Left ventricle myocardium inferior (tissue), 1 donor: ENCODE data around the gene KLHL3. TPM values are rescaled to one million over a fixed set of nuclear protein-coding genes. Genes with fewer than 3 reads are reported as not detected.

Experiments used
- DNase-seq: peaks from one replicate; pipeline ENCODE4 v3.0.0-alpha.2; 2020
- H3K27ac ChIP-seq: fragments of 200-600 bp; replicated peaks from 2 replicates; pipeline ENCODE4 v1.8.0; 2021
- H3K27me3 ChIP-seq: fragments of 200-600 bp; 2 replicates; pipeline ENCODE4 v1.8.0; 2021; ENCODE audit warnings: low read depth
- H3K36me3 ChIP-seq: fragments of 200-600 bp; 2 replicates; pipeline ENCODE4 v1.8.0; 2021
- H3K4me1 ChIP-seq: fragments of 200-600 bp; 2 replicates; pipeline ENCODE4 v1.8.0; 2021
- H3K4me3 ChIP-seq: fragments of 200-600 bp; 2 replicates; pipeline ENCODE4 v1.8.0; 2021; ENCODE audit warnings: mild to moderate bottlenecking, moderate library complexity
- H3K9me3 ChIP-seq: fragments of 200-600 bp; replicated peaks from 2 replicates; pipeline ENCODE4 v1.8.0; 2021
- CTCF ChIP-seq: fragments of 200-600 bp; IDR thresholded peaks from 2 replicates; pipeline ENCODE4 v1.8.0; 2021; ENCODE audit warnings: antibody characterized with exemption, mild to moderate bottlenecking, borderline replicate concordance
- intact Hi-C: fragments of 100-400 bp; cut with micrococcal nuclease; formaldehyde crosslinking; loops from one replicate; pipeline ENCODE4 v1.11.0; 2022
- total RNA-seq: library from RNA; stranded (reverse); fragmentation: NEBNext Ultra II Directional; extraction: Animal tissue kit (Norgen Biotek cat#: 25700); gene quantifications from one replicate; pipeline ENCODE4 v1.2.1, GENCODE V29; 2021
- donor health status: DM: no; HTN: yes; CAD: no; lungs with severe emphysema.

KLHL3 gene
- total RNA-seq, 1 donor from 2014 or later, result 26.3 TPM

GRCh38 chr5:137672881-137673280, 63.0 kb downstream of the KLHL3 start:
- no peaks in the 10 kb centered on the region for H3K9me3 ChIP-seq
- no peak overlapping the region for H3K4me3 ChIP-seq
- H3K27me3 ChIP-seq, result no peaks in the 10 kb centered on the region
- no peak overlapping the region for H3K27ac ChIP-seq
- H3K4me1 ChIP-seq, result peaks cover 4% of the 10 kb centered on the region
- no peak for DNase-seq
- no peak for TF ChIP-seq CTCF
- H3K36me3 ChIP-seq, result peaks cover 16% of the 10 kb centered on the region
- intact Hi-C loops, result no loop called here

- H3K36me3 ChIP-seq, result peaks cover 8% of the 10 kb centered on the region
- H3K27me3 ChIP-seq, result no peaks in the 10 kb centered on the region
- intact Hi-C loops, result no loop called here
- no peak overlapping the region for H3K27ac ChIP-seq
- peaks cover 10% of the 10 kb centered on the region for H3K4me1 ChIP-seq
- H3K4me3 ChIP-seq, result no peak overlapping the region
- no peaks in the 10 kb centered on the region for H3K9me3 ChIP-seq
- DNase-seq, result no peak
- no peak for TF ChIP-seq CTCF
These were observed 63.9 kb downstream of the KLHL3 start for GRCh38 chr5:137672001-137672400.

- Histone ChIP-seq H3K27ac (no peak overlapping the region), H3K36me3 (peaks cover 3% of the 10 kb centered on the region), H3K4me1 (peaks cover 25% of the 10 kb centered on the region), H3K27me3 (no peaks in the 10 kb centered on the region), H3K9me3 (no peaks in the 10 kb centered on the region), H3K4me3 (no peak overlapping the region)
- intact Hi-C loops, result no loop called here
- no peak for DNase-seq
- TF ChIP-seq CTCF, result no peak
These were observed 66.1 kb downstream of the KLHL3 start for GRCh38 chr5:137669811-137670210.

GRCh38 chr5:137668637-137669036, 67.3 kb downstream of the KLHL3 start:
- Histone ChIP-seq H3K4me1 (peaks cover 25% of the 10 kb centered on the region), H3K9me3 (no peaks in the 10 kb centered on the region), H3K27me3 (no peaks in the 10 kb centered on the region), H3K4me3 (no peak overlapping the region), H3K36me3 (peaks cover 3% of the 10 kb centered on the region), H3K27ac (no peak overlapping the region)
- intact Hi-C loops, result no loop called here
- no peak for TF ChIP-seq CTCF
- no peak for DNase-seq

GRCh38 chr5:137667341-137667740, 68.5 kb downstream of the KLHL3 start:
- Histone ChIP-seq H3K36me3 (peaks cover 3% of the 10 kb centered on the region), H3K9me3 (no peaks in the 10 kb centered on the region), H3K27me3 (no peaks in the 10 kb centered on the region), H3K27ac (peak overlapping the region; percentile 75), H3K4me1 (peaks cover 25% of the 10 kb centered on the region), H3K4me3 (no peak overlapping the region)
- intact Hi-C loops, result no loop called here
- TF ChIP-seq CTCF, result no peak
- DNase-seq, result no peak

GRCh38 chr5:137666901-137667300, 69.0 kb downstream of the KLHL3 start:
- no peak for DNase-seq
- Histone ChIP-seq H3K36me3 (no peaks in the 10 kb centered on the region), H3K27me3 (no peaks in the 10 kb centered on the region), H3K9me3 (no peaks in the 10 kb centered on the region), H3K27ac (peak overlapping the region; percentile 75), H3K4me1 (peaks cover 25% of the 10 kb centered on the region), H3K4me3 (no peak overlapping the region)
- no peak for TF ChIP-seq CTCF
- intact Hi-C loops, result no loop called here
